Activated CD8-positive, alpha-beta memory T cell treated with anti-CD3 and anti-CD28 coated beads, Interleukin-2, amount 10 ng/mL, durations not matched to agents 7 days and 5 days (primary cell): Measurements from ENCODE around the gene GNPTAB. TPM values are rescaled to one million over a fixed set of nuclear protein-coding genes. Genes with fewer than 3 reads are reported as not detected.
"Not testable (repeated sequence)": the region's sequence is repeated elsewhere in the genome, so short reads cannot be mapped to it uniquely, and the experiment has no call there.

ENCODE experiments used
- ATAC-seq: fragments of 150-1000 bp; cut with Tn5 transposase; one replicate; pipeline ENCODE4 v1.10.0; 2021; ENCODE audit warnings: moderate library complexity
- CTCF ChIA-PET: fragments of 350-600 bp; sonication (Branson Sonifier 250); formaldehyde crosslinking; loops from one replicate; lab custom pipeline; 2021; ENCODE audit warnings: antibody characterized with exemption; lab: Charles Lee
- DNase-seq: peaks from one replicate; pipeline ENCODE4 v3.0.0-alpha.2; 2020
- H3K27ac Mint-ChIP-seq: one replicate; pipeline ENCODE4 v1.8.0; 2021; ENCODE audit warnings: mild to moderate bottlenecking, mixed read lengths
- H3K27me3 Mint-ChIP-seq: one replicate; pipeline ENCODE4 v1.8.0; 2021; ENCODE audit warnings: mixed read lengths
- H3K36me3 Mint-ChIP-seq: one replicate; pipeline ENCODE4 v1.8.0; 2021; ENCODE audit warnings: mild to moderate bottlenecking, mixed read lengths
- H3K4me1 Mint-ChIP-seq: one replicate; pipeline ENCODE4 v1.8.0; 2021; ENCODE audit warnings: mixed read lengths
- H3K4me3 Mint-ChIP-seq: one replicate; pipeline ENCODE4 v1.8.0; 2021; ENCODE audit warnings: mild to moderate bottlenecking, moderate library complexity, mixed read lengths
- H3K9me3 Mint-ChIP-seq: one replicate; pipeline ENCODE4 v1.8.0; 2022; ENCODE audit warnings: low read depth, mixed read lengths
- total RNA-seq, 2 experiments: library from RNA; stranded (reverse); gene quantifications; one replicate each; pipeline ENCODE4 v1.2.3, GENCODE V29; 2021

The GNPTAB gene
- total RNA-seq, 2 experiments from 2014 or later, result 111 to 156 TPM

GRCh38 chr12:101749657-101750056 is 81.1 kb downstream of the GNPTAB start:
- Mint-ChIP-seq H3K27ac (peak overlapping the region; percentile 26), H3K36me3 (peaks cover 51% of the 10 kb centered on the region)
- CTCF ChIA-PET, result no interaction called here

GRCh38 chr12:101748907-101749306 is 81.9 kb downstream of the GNPTAB start:
- no peak overlapping the region for H3K4me3 Mint-ChIP-seq
- H3K9me3 Mint-ChIP-seq, result no peaks in the 10 kb centered on the region
- no peak overlapping the region for H3K27ac Mint-ChIP-seq
- H3K36me3 Mint-ChIP-seq, result peaks cover 56% of the 10 kb centered on the region
- CTCF ChIA-PET, result interaction anchor here (1.0 kb wide), 1 partner anchor 92 kb away, joined by 3 read pairs; no protein-coding TSS in a partner anchor
- H3K4me1 Mint-ChIP-seq, result peaks cover 12% of the 10 kb centered on the region
- DNase-seq, result no peak
- no peak for ATAC-seq
- H3K27me3 Mint-ChIP-seq, result no peaks in the 10 kb centered on the region

More at GRCh38 chr12:101749657-101750056, 81.1 kb downstream of the GNPTAB start:
- H3K4me3 Mint-ChIP-seq, result no peak overlapping the region
- H3K4me1 Mint-ChIP-seq, result peaks cover 4% of the 10 kb centered on the region
- H3K9me3 Mint-ChIP-seq, result no peaks in the 10 kb centered on the region
- H3K27me3 Mint-ChIP-seq, result no peaks in the 10 kb centered on the region
- DNase-seq, result no peak
- ATAC-seq, result no peak

GRCh38 chr12:101747697-101748096 is 83.1 kb downstream of the GNPTAB start:
- CTCF ChIA-PET, result interaction anchor here (2.3 kb wide), 1 partner anchor 12 kb away, joined by 9 read pairs; no protein-coding TSS in a partner anchor
- DNase-seq (no peak), ATAC-seq (no peak)
- H3K36me3 Mint-ChIP-seq, result peaks cover 58% of the 10 kb centered on the region
- H3K27me3 Mint-ChIP-seq, result no peaks in the 10 kb centered on the region
- no peak overlapping the region for H3K27ac Mint-ChIP-seq
- peaks cover 20% of the 10 kb centered on the region for H3K4me1 Mint-ChIP-seq
- H3K9me3 Mint-ChIP-seq, result no peaks in the 10 kb centered on the region
- no peak overlapping the region for H3K4me3 Mint-ChIP-seq

- Mint-ChIP-seq H3K9me3 (no peaks in the 10 kb centered on the region), H3K27me3 (no peaks in the 10 kb centered on the region), H3K36me3 (peaks cover 52% of the 10 kb centered on the region), H3K4me3 (no peak overlapping the region), H3K27ac (no peak overlapping the region), H3K4me1 (peaks cover 20% of the 10 kb centered on the region)
- CTCF ChIA-PET, result interaction anchor here (0.9 to 2.3 kb wide), 2 partner anchors 13 to 85 kb away, joined by 4 to 9 read pairs; no protein-coding TSS in a partner anchor
- ATAC-seq, result no peak
- no peak for DNase-seq
These were observed 84.1 kb downstream of the GNPTAB start for GRCh38 chr12:101746661-101747060.

GRCh38 chr12:101746196-101746595 is 84.6 kb downstream of the GNPTAB start:
- Mint-ChIP-seq H3K27ac (no peak overlapping the region), H3K4me3 (no peak overlapping the region), H3K36me3 (peaks cover 50% of the 10 kb centered on the region), H3K4me1 (peaks cover 20% of the 10 kb centered on the region), H3K27me3 (no peaks in the 10 kb centered on the region), H3K9me3 (no peaks in the 10 kb centered on the region)
- DNase-seq (no peak), ATAC-seq (no peak)
- CTCF ChIA-PET, result interaction anchor here (0.6 to 2.3 kb wide), 4 partner anchors 13 to 331 kb away, joined by 3 to 9 read pairs (median 4); no protein-coding TSS in a partner anchor

GRCh38 chr12:101745481-101745880 is 85.3 kb downstream of the GNPTAB start:
- Mint-ChIP-seq H3K9me3 (no peaks in the 10 kb centered on the region), H3K27ac (no peak overlapping the region), H3K4me1 (peaks cover 20% of the 10 kb centered on the region), H3K27me3 (no peaks in the 10 kb centered on the region), H3K36me3 (peaks cover 44% of the 10 kb centered on the region), H3K4me3 (no peak overlapping the region)
- DNase-seq (no peak), ATAC-seq (no peak)
- CTCF ChIA-PET, result interaction anchor here (0.8 to 1.1 kb wide), 2 partner anchors 8 to 331 kb away, joined by 3 read pairs; no protein-coding TSS in a partner anchor

DNA sequence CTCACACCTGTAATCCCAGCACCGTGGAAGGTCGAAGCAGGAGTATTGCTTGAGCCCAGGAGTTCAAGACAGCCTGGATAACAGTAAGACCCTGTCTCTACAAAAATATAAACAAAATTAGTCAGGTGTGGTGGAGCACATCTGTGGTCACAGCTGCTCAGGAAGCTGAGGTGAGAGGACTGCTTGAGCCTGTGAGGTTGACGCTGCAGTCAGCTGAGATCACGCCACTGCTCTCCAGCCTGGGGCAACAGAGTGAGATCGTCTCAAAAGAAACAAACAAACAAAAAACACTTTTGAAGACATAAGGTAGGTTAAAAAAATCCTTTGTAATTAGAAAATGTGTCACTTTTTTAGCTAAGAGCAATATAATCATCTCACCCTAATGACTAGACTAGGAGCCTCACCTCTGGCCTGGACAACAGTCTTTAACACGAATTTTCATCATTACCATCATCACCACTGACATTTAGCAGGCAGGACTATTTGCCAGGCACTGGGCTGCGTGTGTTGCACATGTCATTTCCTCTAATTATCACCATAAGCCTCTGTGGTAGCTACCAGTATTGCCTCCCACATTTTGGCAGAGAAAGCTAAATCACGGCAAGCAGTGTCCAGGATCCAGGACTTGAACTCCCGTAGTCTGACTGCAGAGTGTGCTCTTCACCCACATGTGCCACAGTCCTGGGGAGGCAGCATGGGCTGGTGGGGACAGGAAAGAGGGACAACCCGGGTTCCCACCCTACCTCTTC is 86.9 kb downstream of the GNPTAB start:
- H3K4me1 Mint-ChIP-seq, result peaks cover 20% of the 10 kb centered on the region
- H3K36me3 Mint-ChIP-seq, result peaks cover 41% of the 10 kb centered on the region
- ATAC-seq (peak; percentile 67), DNase-seq (peak; percentile 71)
- H3K9me3 Mint-ChIP-seq, result no peaks in the 10 kb centered on the region
- CTCF ChIA-PET, result interaction anchor here (0.8 kb wide), 1 partner anchor 30 kb away, joined by 3 read pairs; no protein-coding TSS in a partner anchor
- peak overlapping the region; percentile 76 for H3K27ac Mint-ChIP-seq
- no peak overlapping the region for H3K4me3 Mint-ChIP-seq
- no peaks in the 10 kb centered on the region for H3K27me3 Mint-ChIP-seq

DNA sequence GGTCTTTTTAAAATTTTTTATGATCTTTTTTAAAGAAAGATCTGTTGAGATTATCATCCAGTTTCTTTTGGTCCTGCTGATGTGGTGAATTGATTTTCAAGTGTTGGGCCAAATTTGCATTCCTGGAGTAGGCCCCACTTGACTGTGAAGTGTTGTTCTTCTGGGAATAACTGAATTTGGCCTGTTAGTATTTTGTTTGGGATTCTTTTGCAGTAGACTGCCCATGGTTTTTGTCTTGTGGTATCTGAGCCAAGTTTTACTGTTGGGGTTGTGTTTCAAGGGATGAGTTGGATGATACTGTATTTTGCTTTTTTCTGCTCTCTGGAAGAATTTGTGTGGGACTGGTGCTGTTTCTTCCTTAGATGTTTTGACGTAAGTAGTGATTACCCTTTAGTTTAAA is 87.5 kb downstream of the GNPTAB start:
- Mint-ChIP-seq H3K4me1 (peaks cover 20% of the 10 kb centered on the region), H3K9me3 (no peaks in the 10 kb centered on the region), H3K27ac (peak overlapping the region; percentile 58), H3K4me3 (no peak overlapping the region), H3K36me3 (peaks cover 37% of the 10 kb centered on the region), H3K27me3 (no peaks in the 10 kb centered on the region)
- no peak for ATAC-seq
- CTCF ChIA-PET, result no interaction called here
- no peak for DNase-seq

DNA sequence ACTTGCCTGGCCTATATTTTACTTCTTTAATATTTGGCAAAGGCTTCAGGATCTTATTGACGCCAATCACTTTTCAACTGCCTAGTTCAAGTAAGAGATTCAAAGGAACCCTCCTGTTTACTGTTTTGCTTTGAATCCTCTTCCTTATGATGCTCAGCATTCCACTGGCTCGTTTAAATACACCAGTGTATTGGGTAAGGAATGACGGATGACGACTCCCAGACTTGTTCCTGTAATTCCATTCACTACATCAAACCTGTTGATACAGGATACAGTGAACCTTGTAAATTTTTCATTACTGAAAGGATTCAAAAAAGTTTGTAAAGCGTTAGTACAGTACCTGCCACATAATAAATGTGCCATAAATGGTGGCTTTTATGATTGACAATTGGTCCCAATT is 89.8 kb downstream of the GNPTAB start:
- no peaks in the 10 kb centered on the region for H3K27me3 Mint-ChIP-seq
- H3K36me3 Mint-ChIP-seq, result peaks cover 30% of the 10 kb centered on the region
- H3K27ac Mint-ChIP-seq, result no peak overlapping the region
- peaks cover 20% of the 10 kb centered on the region for H3K4me1 Mint-ChIP-seq
- CTCF ChIA-PET, result no interaction called here
- H3K4me3 Mint-ChIP-seq, result no peak overlapping the region
- ATAC-seq, result no peak
- no peaks in the 10 kb centered on the region for H3K9me3 Mint-ChIP-seq
- DNase-seq, result no peak

GRCh38 chr12:101740566-101740965 is 90.2 kb downstream of the GNPTAB start:
- Mint-ChIP-seq H3K27me3 (no peaks in the 10 kb centered on the region), H3K4me3 (no peak overlapping the region), H3K36me3 (peaks cover 30% of the 10 kb centered on the region), H3K27ac (no peak overlapping the region), H3K4me1 (peaks cover 20% of the 10 kb centered on the region), H3K9me3 (no peaks in the 10 kb centered on the region)
- CTCF ChIA-PET, result no interaction called here
- no peak for ATAC-seq
- no peak for DNase-seq

- CTCF ChIA-PET, result no interaction called here
- Mint-ChIP-seq H3K27ac (no peak within 1 kb of the TSS), H3K27me3 (no peaks in the 10 kb centered on the region), H3K4me3 (no peak within 1 kb of the TSS), H3K36me3 (peaks cover 20% of the 10 kb centered on the region), H3K4me1 (peaks cover 10% of the 10 kb centered on the region), H3K9me3 (no peaks in the 10 kb centered on the region)
- DNase-seq (no peak), ATAC-seq (no peak)
These were observed 91.7 kb downstream of the GNPTAB start, which contains the start of gene SYCP3 for GRCh38 chr12:101738920-101739665. Gene SYCP3 (minus strand): TSS chr12:101739462. CDS start chr12:101737935, 1,527 bp downstream.

DNA sequence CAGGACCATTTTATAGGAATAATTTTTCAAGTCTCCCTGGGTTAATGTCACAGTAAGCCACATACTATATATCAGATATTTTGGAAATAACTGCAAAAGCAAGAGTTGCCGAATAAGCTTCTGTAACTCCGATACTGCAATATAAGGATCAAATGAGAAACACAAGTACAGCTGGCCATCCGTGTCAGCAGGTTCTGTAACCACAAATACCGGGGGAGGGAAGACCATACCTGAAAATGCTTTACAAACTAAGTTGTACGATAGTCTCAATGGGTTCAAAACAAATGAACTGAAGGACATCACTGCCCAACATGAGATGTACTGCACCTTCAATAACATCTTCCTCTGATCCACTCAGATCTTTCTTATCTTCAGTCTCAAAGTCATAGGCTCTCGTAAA is 93.3 kb downstream of the GNPTAB start:
- Mint-ChIP-seq H3K4me3 (no peak overlapping the region), H3K27me3 (no peaks in the 10 kb centered on the region), H3K9me3 (no peaks in the 10 kb centered on the region), H3K4me1 (no peaks in the 10 kb centered on the region), H3K36me3 (peaks cover 13% of the 10 kb centered on the region), H3K27ac (no peak overlapping the region)
- CTCF ChIA-PET, result no interaction called here
- ATAC-seq (no peak), DNase-seq (no peak)

DNA sequence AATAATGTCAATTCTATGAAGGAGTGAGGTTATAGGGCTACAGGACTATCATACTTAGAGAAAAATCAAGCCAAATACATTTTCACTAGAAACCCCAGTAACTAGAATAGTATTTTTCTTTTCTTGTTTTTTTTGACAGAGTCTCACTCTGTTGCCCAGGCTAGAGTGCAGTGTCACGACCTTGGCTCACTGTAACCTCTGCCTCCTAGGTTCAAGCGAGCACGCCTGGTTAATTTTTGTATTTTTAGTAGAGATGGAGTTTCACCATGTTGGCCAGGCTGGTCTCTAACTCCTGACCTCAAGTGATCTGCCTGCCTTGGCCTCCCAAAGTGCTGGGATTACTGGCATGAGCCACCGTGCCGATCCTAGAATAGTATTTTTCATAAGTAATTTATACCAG is 96.3 kb downstream of the GNPTAB start:
- H3K9me3 Mint-ChIP-seq, H3K36me3 Mint-ChIP-seq, ATAC-seq, DNase-seq, H3K27me3 Mint-ChIP-seq, H3K27ac Mint-ChIP-seq, CTCF ChIA-PET, H3K4me3 Mint-ChIP-seq, H3K4me1 Mint-ChIP-seq: not testable (repeated sequence)
